ENCODE data around the gene CYYR1. TPM values are rescaled to one million over a fixed set of nuclear protein-coding genes. Genes with fewer than 3 reads are reported as not detected.

Gene CYYR1
- total RNA-seq, 1 experiment from 2014 or later, result not detected

GRCh38 chr21:26501495-26502021 lies 71.5 kb downstream of the CYYR1 start:
- BruUV-seq (replicated peaks), result no TSS peak
- in situ Hi-C loops (cut with HindIII; ENCODE audit: low pct_unique_long_range_greater_than_20kb, low sequenced_read_pairs) (no loop called here), intact Hi-C loops (cut with micrococcal nuclease; ENCODE audit: unreplicated experiment) (no loop called here)

GRCh38 chr21:26499495-26499894 lies 73.6 kb downstream of the CYYR1 start:
- DNase-seq (ENCODE audit: low read depth, low spot score), result no peak
- CTCF ChIA-PET, result no interaction called here
- intact Hi-C loops (cut with micrococcal nuclease; ENCODE audit: unreplicated experiment), result no loop called here
- no peak overlapping the region for H3K27ac ChIP-seq (ENCODE audit: low read length)
- no peak for TF ChIP-seq TCF7L2 (IDR thresholded peaks at IDR 0.05; ENCODE audit: low read depth, low read length)
- no peak for TF ChIP-seq CTCF (IDR thresholded peaks at IDR 0.05)
- TF ChIP-seq REST (IDR thresholded peaks at IDR 0.05; ENCODE audit: insufficient read depth in 1 of 2, low read depth in 2 of 2, low read length in 1 of 2), result no peak
- no peak for TF ChIP-seq POLR2AphosphoS5 (IDR thresholded peaks at IDR 0.05; ENCODE audit: low read depth, low read length)
- TF ChIP-seq SIN3A (IDR thresholded peaks at IDR 0.05; ENCODE audit: borderline replicate concordance, insufficient read depth, low read depth, low read length), result no peak
- ATAC-seq, result no peak
- H3K27me3 ChIP-seq (ENCODE audit: control insufficient read depth, insufficient read depth, low read length), result no peaks in the 10 kb centered on the region
- no peaks in the 10 kb centered on the region for H3K9me3 ChIP-seq (ENCODE audit: control insufficient read depth, insufficient read depth, low read depth, low read length)
- in situ Hi-C loops (cut with HindIII; ENCODE audit: low pct_unique_long_range_greater_than_20kb, low sequenced_read_pairs), result no loop called here
- POLR2A ChIA-PET, result no interaction called here
- H3K36me3 ChIP-seq (ENCODE audit: control insufficient read depth, insufficient read depth, low read length), result no peaks in the 10 kb centered on the region
- no TSS peak for BruUV-seq (replicated peaks)
- H3K4me3 ChIP-seq (ENCODE audit: low read depth in 2 of 2, low read length in 2 of 2), result no peak overlapping the region
- H3K4me1 ChIP-seq (ENCODE audit: control insufficient read depth, insufficient read depth, low read length), result no peaks in the 10 kb centered on the region

More at GRCh38 chr21:26501495-26502021, 71.5 kb downstream of the CYYR1 start:
- H3K27me3 ChIP-seq (ENCODE audit: control insufficient read depth, insufficient read depth, low read length), result no peaks in the 10 kb centered on the region
- no peaks in the 10 kb centered on the region for H3K36me3 ChIP-seq (ENCODE audit: control insufficient read depth, insufficient read depth, low read length)
- ATAC-seq, result no peak
- ChIA-PET POLR2A (no interaction called here), CTCF (no interaction called here)
- no peak overlapping the region for H3K4me3 ChIP-seq (ENCODE audit: low read depth in 2 of 2, low read length in 2 of 2)
- no peak overlapping the region for H3K27ac ChIP-seq (ENCODE audit: low read length)
- no peaks in the 10 kb centered on the region for H3K4me1 ChIP-seq (ENCODE audit: control insufficient read depth, insufficient read depth, low read length)
- TF ChIP-seq TCF7L2 (IDR thresholded peaks at IDR 0.05; ENCODE audit: low read depth, low read length), result no peak
- no peak for TF ChIP-seq POLR2AphosphoS5 (IDR thresholded peaks at IDR 0.05; ENCODE audit: low read depth, low read length)
- TF ChIP-seq REST (IDR thresholded peaks at IDR 0.05; ENCODE audit: insufficient read depth in 1 of 2, low read depth in 2 of 2, low read length in 1 of 2), result no peak
- no peak for TF ChIP-seq SIN3A (IDR thresholded peaks at IDR 0.05; ENCODE audit: borderline replicate concordance, insufficient read depth, low read depth, low read length)
- no peak for TF ChIP-seq CTCF (IDR thresholded peaks at IDR 0.05)
- DNase-seq (ENCODE audit: low read depth, low spot score), result no peak
- no peaks in the 10 kb centered on the region for H3K9me3 ChIP-seq (ENCODE audit: control insufficient read depth, insufficient read depth, low read depth, low read length)
